OCI-LY7 (cell line): ENCODE measurements around the gene SCFD2.

Source experiments
- EZH2phosphoT487 ChIP-seq: fragments of 200-600 bp; sonication (generic); IDR thresholded peaks from 2 replicates; pipeline ENCODE4 v1.6.1; 2018; ENCODE audit warnings: low read depth, borderline replicate concordance, mild to moderate bottlenecking, mixed run types, antibody characterized with exemption, low read length, moderate library complexity, mixed read lengths
- TF ChIP-seq, protein P1 (sequence below): fragments of 200-600 bp; sonication (generic); conservative IDR thresholded peaks from 2 replicates; pipeline ENCODE4 v1.5.1; 2014; ENCODE audit warnings: mild to moderate bottlenecking, antibody characterized with exemption, low read length, moderate library complexity, mixed read lengths

- TF ChIP-seq, protein P1, sequence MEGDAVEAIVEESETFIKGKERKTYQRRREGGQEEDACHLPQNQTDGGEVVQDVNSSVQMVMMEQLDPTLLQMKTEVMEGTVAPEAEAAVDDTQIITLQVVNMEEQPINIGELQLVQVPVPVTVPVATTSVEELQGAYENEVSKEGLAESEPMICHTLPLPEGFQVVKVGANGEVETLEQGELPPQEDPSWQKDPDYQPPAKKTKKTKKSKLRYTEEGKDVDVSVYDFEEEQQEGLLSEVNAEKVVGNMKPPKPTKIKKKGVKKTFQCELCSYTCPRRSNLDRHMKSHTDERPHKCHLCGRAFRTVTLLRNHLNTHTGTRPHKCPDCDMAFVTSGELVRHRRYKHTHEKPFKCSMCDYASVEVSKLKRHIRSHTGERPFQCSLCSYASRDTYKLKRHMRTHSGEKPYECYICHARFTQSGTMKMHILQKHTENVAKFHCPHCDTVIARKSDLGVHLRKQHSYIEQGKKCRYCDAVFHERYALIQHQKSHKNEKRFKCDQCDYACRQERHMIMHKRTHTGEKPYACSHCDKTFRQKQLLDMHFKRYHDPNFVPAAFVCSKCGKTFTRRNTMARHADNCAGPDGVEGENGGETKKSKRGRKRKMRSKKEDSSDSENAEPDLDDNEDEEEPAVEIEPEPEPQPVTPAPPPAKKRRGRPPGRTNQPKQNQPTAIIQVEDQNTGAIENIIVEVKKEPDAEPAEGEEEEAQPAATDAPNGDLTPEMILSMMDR: no peak
- no peak for TF ChIP-seq EZH2phosphoT487
These were observed 202.9 kb downstream of the SCFD2 start for GRCh38 chr4:53162969-53163368.
